H9 (cell line): ENCODE measurements around the gene LIMK2. TPM values are rescaled to one million over a fixed set of nuclear protein-coding genes. Genes with fewer than 3 reads are reported as not detected.

ENCODE experiments used
- DNase-seq: peaks from one replicate; pipeline ENCODE4 v3.0.0-alpha.2; 2017
- H2AFZ ChIP-seq: one replicate; pipeline ENCODE4 v1.6.1; 2013; ENCODE audit warnings: mild to moderate bottlenecking, low read length, control low read depth, moderate library complexity
- H2AK5ac ChIP-seq: 2 replicates; pipeline ENCODE4 v1.6.1; 2013; ENCODE audit warnings: low read length, control low read depth, mixed read lengths; ENCODE audit not compliant: insufficient read length
- H2BK120ac ChIP-seq: one replicate; pipeline ENCODE4 v1.6.1; 2013; ENCODE audit warnings: low read depth, mild to moderate bottlenecking, low read length, control low read depth, inconsistent platforms; ENCODE audit not compliant: poor library complexity, severe bottlenecking
- H2BK12ac ChIP-seq: 2 replicates; pipeline ENCODE4 v1.6.1; 2013; ENCODE audit warnings: low read length, control low read depth, mixed read lengths, low read depth; ENCODE audit not compliant: insufficient read length
- H2BK15ac ChIP-seq: 2 replicates; pipeline ENCODE4 v1.6.1; 2013; ENCODE audit warnings: low read depth, low read length, control low read depth
- H2BK20ac ChIP-seq: one replicate; pipeline ENCODE4 v1.6.1; 2013; ENCODE audit warnings: low read depth, mild to moderate bottlenecking, low read length, control low read depth, inconsistent platforms; ENCODE audit not compliant: poor library complexity, severe bottlenecking
- H2BK5ac ChIP-seq: 2 replicates; pipeline ENCODE4 v1.6.1; 2013; ENCODE audit warnings: low read length, control low read depth, mixed read lengths; ENCODE audit not compliant: insufficient read length
- H3K14ac ChIP-seq: 2 replicates; pipeline ENCODE4 v1.6.1; 2013; ENCODE audit warnings: low read length, control low read depth; ENCODE audit not compliant: insufficient read depth
- H3K18ac ChIP-seq: 2 replicates; pipeline ENCODE4 v1.6.1; 2013; ENCODE audit warnings: low read depth, mild to moderate bottlenecking, mixed read lengths, low read length, control low read depth; ENCODE audit not compliant: insufficient read length
- H3K23ac ChIP-seq: 2 replicates; pipeline ENCODE4 v1.6.1; 2013; ENCODE audit warnings: low read length, control low read depth, mixed read lengths, low read depth; ENCODE audit not compliant: insufficient read length
- H3K23me2 ChIP-seq: 2 replicates; pipeline ENCODE4 v1.6.1; 2013; ENCODE audit warnings: low read depth, mild to moderate bottlenecking, mixed read lengths, low read length, control low read depth; ENCODE audit not compliant: insufficient read length, poor library complexity, severe bottlenecking
- H3K27ac ChIP-seq: 2 replicates; pipeline ENCODE4 v1.5.1; 2013; ENCODE audit warnings: low read length, control low read depth, mixed read lengths, low read depth; ENCODE audit not compliant: insufficient read length
- H3K27me3 ChIP-seq: 2 replicates; pipeline ENCODE4 v1.6.1; 2013; ENCODE audit warnings: low read length, control low read depth, inconsistent platforms; ENCODE audit not compliant: insufficient read depth
- H3K4ac ChIP-seq: 2 replicates; pipeline ENCODE4 v1.6.1; 2013; ENCODE audit warnings: low read depth, mild to moderate bottlenecking, control low read depth, inconsistent platforms, low read length, moderate library complexity
- H3K4me1 ChIP-seq: 2 replicates; pipeline ENCODE4 v1.6.1; 2013; ENCODE audit warnings: low read length, control low read depth, inconsistent platforms; ENCODE audit not compliant: insufficient read depth
- H3K4me2 ChIP-seq: 2 replicates; pipeline ENCODE4 v1.6.1; 2013; ENCODE audit warnings: low read length, control low read depth, mixed read lengths; ENCODE audit not compliant: insufficient read length, insufficient read depth
- H3K56ac ChIP-seq: 2 replicates; pipeline ENCODE4 v1.6.1; 2013; ENCODE audit warnings: low read depth, mild to moderate bottlenecking, mixed read lengths, low read length, control low read depth; ENCODE audit not compliant: insufficient read length
- H3K79me1 ChIP-seq: 2 replicates; pipeline ENCODE4 v1.6.1; 2013; ENCODE audit warnings: low read depth, mild to moderate bottlenecking, moderate library complexity, low read length, control low read depth, inconsistent platforms; ENCODE audit not compliant: insufficient read depth, poor library complexity, severe bottlenecking
- H3K79me2 ChIP-seq: 2 replicates; pipeline ENCODE4 v1.6.1; 2013; ENCODE audit warnings: low read length, control low read depth, inconsistent platforms; ENCODE audit not compliant: insufficient read depth
- H3K9ac ChIP-seq: 2 replicates; pipeline ENCODE4 v1.6.1; 2013; ENCODE audit warnings: low read length, control low read depth, mixed read lengths; ENCODE audit not compliant: insufficient read length; ENCODE audit errors: extremely low read depth
- H3K9me3 ChIP-seq: one replicate; pipeline ENCODE4 v1.6.1; 2013; ENCODE audit warnings: low read depth, low read length, inconsistent platforms; ENCODE audit not compliant: control insufficient read depth
- H3T11ph ChIP-seq: one replicate; pipeline ENCODE4 v1.6.1; 2013; ENCODE audit warnings: mild to moderate bottlenecking, low read length, control low read depth, inconsistent platforms
- H4K20me1 ChIP-seq: one replicate; pipeline ENCODE4 v1.6.1; 2013; ENCODE audit not compliant: control insufficient read depth, insufficient read length, insufficient read depth
- H4K5ac ChIP-seq: 2 replicates; pipeline ENCODE4 v1.6.1; 2013; ENCODE audit warnings: low read depth, mild to moderate bottlenecking, mixed read lengths, low read length, control low read depth; ENCODE audit not compliant: insufficient read length
- H4K8ac ChIP-seq: replicated peaks from 2 replicates; pipeline ENCODE4 v1.6.1; 2013; ENCODE audit warnings: low read length, control low read depth, mixed read lengths, low read depth; ENCODE audit not compliant: insufficient read length
- H4K91ac ChIP-seq: 2 replicates; pipeline ENCODE4 v1.6.1; 2013; ENCODE audit warnings: low read depth, mild to moderate bottlenecking, moderate library complexity, mixed read lengths, low read length, control low read depth; ENCODE audit not compliant: insufficient read length
- H3K27ac Mint-ChIP-seq, 3 experiments: 2 replicates in 2 of 3; 3 replicates in 1 of 3; pipeline ENCODE4 v1.8.0; 2020 to 2021; ENCODE audit warnings: mixed read lengths in 3 of 3, mild to moderate bottlenecking in 1 of 3, moderate library complexity in 1 of 3
- H3K27me3 Mint-ChIP-seq: 2 replicates; pipeline ENCODE4 v1.8.0; 2021; ENCODE audit warnings: low read depth, mild to moderate bottlenecking, moderate library complexity, mixed read lengths
- H3K36me3 Mint-ChIP-seq, 3 experiments: 2 replicates in 2 of 3; 3 replicates in 1 of 3; pipeline ENCODE4 v1.8.0; 2020 to 2021; ENCODE audit warnings: low read depth in 3 of 3, mixed read lengths in 3 of 3; ENCODE audit not compliant: insufficient read depth in 1 of 3
- H3K4me1 Mint-ChIP-seq, 2 experiments: 2 replicates each; pipeline ENCODE4 v1.8.0; 2020; ENCODE audit warnings: mixed read lengths in 2 of 2
- H3K4me3 Mint-ChIP-seq, 2 experiments: 2 replicates in 1 of 2; 3 replicates in 1 of 2; pipeline ENCODE4 v1.8.0; 2020 to 2021; ENCODE audit warnings: mild to moderate bottlenecking in 2 of 2, mixed read lengths in 2 of 2, moderate library complexity in 1 of 2
- H3K9me3 Mint-ChIP-seq, 2 experiments: 2 replicates in 1 of 2; 3 replicates in 1 of 2; pipeline ENCODE4 v1.8.0; 2020; ENCODE audit warnings: mild to moderate bottlenecking in 2 of 2, mixed read lengths in 2 of 2, moderate library complexity in 1 of 2
- CTCF ChIP-seq: fragments of 200-600 bp; sonication (generic); conservative IDR thresholded peaks from 3 replicates; pipeline ENCODE4 v1.8.0; 2021; ENCODE audit warnings: antibody characterized with exemption, mild to moderate bottlenecking
- WGBS: extraction: QIAGEN DNeasy Blood & Tissue Kit; methylation state at CpG from one replicate; pipeline ENCODE4 v1.1.7; 2013; ENCODE audit warnings: missing lambda C conversion rate, low lambda C conversion rate, mixed read lengths; ENCODE audit not compliant: insufficient read length; ENCODE audit errors: extremely low coverage; 5-methylcytosine and 5-hydroxymethylcytosine counted together
- total RNA-seq: library from RNA; stranded (reverse); gene quantifications from 2 replicates; pipeline ENCODE4 v1.2.1, GENCODE V29; 2021

Gene LIMK2
- total RNA-seq, 1 experiment from 2014 or later = 51.3 TPM

GRCh38 chr22:31275018-31275417 lies 62.9 kb downstream of the LIMK2 start:
- H2BK12ac ChIP-seq = no peak overlapping the region
- H2BK15ac ChIP-seq = no peak overlapping the region
- no peak overlapping the region for H4K91ac ChIP-seq
- H3T11ph ChIP-seq = no peak overlapping the region
- Mint-ChIP-seq H3K27ac (peak overlapping the region in 1 of 3 experiments; percentile 46; a peak in 1 of 7 replicates), H3K27me3 (no peaks in the 10 kb centered on the region), H3K9me3 (no peaks in the 10 kb centered on the region), H3K4me3 (no peak overlapping the region), H3K36me3 (peaks cover 23 to 78% (median 63%) of the 10 kb centered on the region in 3 experiments), H3K4me1 (peaks cover 7% of the 10 kb centered on the region in 2 experiments)
- no peaks in the 10 kb centered on the region for H3K79me2 ChIP-seq
- no peak overlapping the region for H2BK20ac ChIP-seq
- no peak overlapping the region for H3K23ac ChIP-seq
- H3K14ac ChIP-seq = no peak overlapping the region
- no peak overlapping the region for H4K8ac ChIP-seq
- no peaks in the 10 kb centered on the region for H3K27me3 ChIP-seq
- H3K4me2 ChIP-seq = no peak overlapping the region
- no peaks in the 10 kb centered on the region for H3K79me1 ChIP-seq
- no peaks in the 10 kb centered on the region for H4K20me1 ChIP-seq
- H3K4ac ChIP-seq = no peak overlapping the region
- no peak overlapping the region for H4K5ac ChIP-seq
- H3K9ac ChIP-seq = no peak overlapping the region
- H3K18ac ChIP-seq = no peak overlapping the region
- no peak overlapping the region for H3K27ac ChIP-seq
- H2AK5ac ChIP-seq = no peak overlapping the region
- no peak for TF ChIP-seq CTCF
- H2BK5ac ChIP-seq = no peak overlapping the region
- WGBS = no CpG with 5 or more reads among the region's 6 CpGs
- no peaks in the 10 kb centered on the region for H3K23me2 ChIP-seq
- no peaks in the 10 kb centered on the region for H3K9me3 ChIP-seq
- H2BK120ac ChIP-seq = no peak overlapping the region
- H3K4me1 ChIP-seq = peaks cover 6% of the 10 kb centered on the region; the same call in 1 of the 2 replicates
- H2AFZ ChIP-seq = no peak overlapping the region
- no peak overlapping the region for H3K56ac ChIP-seq
- DNase-seq = no peak
